Dedifferentiated amniotic fluid mesenchymal stem cell (primary cell): ENCODE results near the gene ARAF.
"Not testable (repeated sequence)": the region's sequence is repeated elsewhere in the genome, so short reads cannot be mapped to it uniquely, and the experiment has no call there.

Source experiments
- DNase-seq: peaks from one replicate; pipeline ENCODE4 v3.0.0-alpha.2; 2016; ENCODE audit errors: extremely low spot score

Gene ARAF

GRCh38 chrX:47586043-47586787 is 25.2 kb downstream of the ARAF start:
- no peak for DNase-seq

- DNase-seq = no peak
These were observed 26.3 kb downstream of the ARAF start for GRCh38 chrX:47587091-47587891.

- no peak for DNase-seq
These were observed 27.1 kb downstream of the ARAF start for GRCh38 chrX:47587906-47588735.

GRCh38 chrX:47590984-47591383 is 30.0 kb downstream of the ARAF start:
- no peak for DNase-seq

- no peak for DNase-seq
These were observed 32.5 kb downstream of the ARAF start for GRCh38 chrX:47593522-47593921.

GRCh38 chrX:47595716-47596251 is 34.8 kb downstream of the ARAF start:
- DNase-seq = peak; percentile 48

GRCh38 chrX:47596256-47596655 is 35.3 kb downstream of the ARAF start:
- DNase-seq = no peak

GRCh38 chrX:47597222-47597621 is 36.2 kb downstream of the ARAF start:
- no peak for DNase-seq

GRCh38 chrX:47603125-47603524 is 42.1 kb downstream of the ARAF start:
- DNase-seq = not testable (repeated sequence)

- DNase-seq = no peak
These were observed 44.0 kb downstream of the ARAF start for GRCh38 chrX:47605024-47605423.

GRCh38 chrX:47607091-47607490 is 46.1 kb downstream of the ARAF start:
- DNase-seq = no peak

GRCh38 chrX:47608130-47608810 is 47.3 kb downstream of the ARAF start:
- DNase-seq = no peak

- no peak for DNase-seq
These were observed 49.5 kb downstream of the ARAF start for GRCh38 chrX:47610511-47610910.

GRCh38 chrX:47611489-47611888 is 50.5 kb downstream of the ARAF start:
- no peak for DNase-seq

GRCh38 chrX:47611926-47612325 is 50.9 kb downstream of the ARAF start:
- DNase-seq = no peak

GRCh38 chrX:47612418-47612817 is 51.4 kb downstream of the ARAF start:
- no peak for DNase-seq

GRCh38 chrX:47613082-47613481 is 52.1 kb downstream of the ARAF start:
- no peak for DNase-seq

GRCh38 chrX:47614618-47615017 is 53.6 kb downstream of the ARAF start:
- no peak for DNase-seq

GRCh38 chrX:47618923-47619485 is 58.0 kb downstream of the ARAF start:
- DNase-seq = no peak

- no peak for DNase-seq
These were observed 58.7 kb downstream of the ARAF start, which contains the start of gene SYN1 for GRCh38 chrX:47619486-47620302. Gene SYN1 (minus strand): TSS chrX:47619857. CDS start chrX:47619728, 129 bp downstream.
